Measurements from ENCODE around the gene MUC5AC. TPM values are rescaled to one million over a fixed set of nuclear protein-coding genes. Genes with fewer than 3 reads are reported as not detected.
"Not testable (repeated sequence)": the region's sequence is repeated elsewhere in the genome, so short reads cannot be mapped to it uniquely, and the experiment has no call there.

MUC5AC gene
- total RNA-seq, 3 donors from 2014 or later, result under 0.01 TPM; not detected in 1

DNA sequence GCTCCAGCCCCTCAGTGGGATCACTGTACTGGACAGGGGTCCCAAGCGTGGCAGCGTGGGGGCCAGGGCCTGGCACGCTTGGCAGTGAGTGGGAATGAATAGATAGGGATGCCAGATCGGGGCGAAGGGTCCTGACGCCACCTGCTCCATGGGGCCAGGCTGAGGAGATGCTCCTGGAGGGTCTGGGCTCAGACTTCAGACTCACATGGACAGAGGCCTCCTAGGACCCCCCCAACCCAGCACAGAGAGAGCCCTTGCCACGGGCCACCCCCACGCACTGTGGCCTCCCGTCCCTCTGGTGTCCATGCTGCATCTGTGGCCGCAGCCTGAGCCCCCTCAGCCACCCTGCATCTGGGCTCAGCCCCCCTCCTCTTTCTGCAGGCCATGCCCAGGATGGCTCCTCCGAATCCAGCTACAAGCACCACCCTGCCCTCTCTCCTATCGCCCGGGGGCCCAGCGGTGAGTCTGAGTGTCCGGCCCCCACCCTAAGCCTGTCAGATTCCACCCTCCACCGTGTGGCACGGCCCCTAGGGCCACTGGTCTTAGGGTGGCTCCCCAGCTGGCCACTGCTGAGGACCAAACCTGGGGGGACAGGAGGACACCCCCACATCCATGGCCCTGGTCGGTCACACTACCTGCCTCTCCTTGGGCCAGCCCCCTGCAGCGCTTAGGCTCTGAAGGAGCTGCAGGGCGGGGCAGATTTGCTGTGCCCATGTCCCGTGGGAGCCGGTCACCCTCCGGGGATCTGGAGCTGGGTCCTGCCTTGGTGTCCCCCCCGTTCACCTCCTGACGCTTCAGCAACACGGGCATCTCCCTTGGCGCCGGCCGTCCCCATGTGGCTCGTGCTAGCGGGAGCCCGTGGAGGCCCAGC lies 2.7 kb downstream of the MUC5AC start:
- DNase-seq (no peak), ATAC-seq (no peak)
- Mint-ChIP-seq H3K4me3 (no peak overlapping the region), H3K27me3 (ENCODE audit: low read depth) (no peaks in the 10 kb centered on the region), H3K9me3 (no peaks in the 10 kb centered on the region), H3K4me1 (ENCODE audit: low read depth) (no peaks in the 10 kb centered on the region), H3K36me3 (ENCODE audit: insufficient read depth) (no peaks in the 10 kb centered on the region)

- no peaks in the 10 kb centered on the region for H3K36me3 Mint-ChIP-seq (ENCODE audit: insufficient read depth)
- no peaks in the 10 kb centered on the region for H3K4me1 Mint-ChIP-seq (ENCODE audit: low read depth)
- H3K4me3 Mint-ChIP-seq, result no peak overlapping the region
- H3K27me3 Mint-ChIP-seq (ENCODE audit: low read depth), result no peaks in the 10 kb centered on the region
- ATAC-seq (no peak), DNase-seq (no peak)
- H3K9me3 Mint-ChIP-seq, result no peaks in the 10 kb centered on the region
Measured at GRCh38 chr11:1161410-1162137, 3.8 kb downstream of the MUC5AC start.

GRCh38 chr11:1162138-1162475 lies 4.4 kb downstream of the MUC5AC start:
- no peaks in the 10 kb centered on the region for H3K4me1 Mint-ChIP-seq (ENCODE audit: low read depth)
- no peaks in the 10 kb centered on the region for H3K36me3 Mint-ChIP-seq (ENCODE audit: insufficient read depth)
- no peaks in the 10 kb centered on the region for H3K27me3 Mint-ChIP-seq (ENCODE audit: low read depth)
- no peak for ATAC-seq
- no peak for DNase-seq
- no peaks in the 10 kb centered on the region for H3K9me3 Mint-ChIP-seq
- no peak overlapping the region for H3K4me3 Mint-ChIP-seq

- ATAC-seq (no peak), DNase-seq (no peak)
- Mint-ChIP-seq H3K27me3 (ENCODE audit: low read depth) (no peaks in the 10 kb centered on the region), H3K36me3 (ENCODE audit: insufficient read depth) (no peaks in the 10 kb centered on the region), H3K4me3 (no peak overlapping the region), H3K4me1 (ENCODE audit: low read depth) (no peaks in the 10 kb centered on the region), H3K9me3 (no peaks in the 10 kb centered on the region)
Measured at GRCh38 chr11:1162491-1163311, 4.9 kb downstream of the MUC5AC start.

- no peak for ATAC-seq
- Mint-ChIP-seq H3K27me3 (ENCODE audit: low read depth) (no peaks in the 10 kb centered on the region), H3K4me3 (no peak overlapping the region), H3K36me3 (ENCODE audit: insufficient read depth) (no peaks in the 10 kb centered on the region), H3K9me3 (no peaks in the 10 kb centered on the region), H3K4me1 (ENCODE audit: low read depth) (no peaks in the 10 kb centered on the region)
- DNase-seq, result no peak
Measured at GRCh38 chr11:1163321-1163910, 5.7 kb downstream of the MUC5AC start.

GRCh38 chr11:1163911-1164735 lies 6.4 kb downstream of the MUC5AC start:
- Mint-ChIP-seq H3K4me3 (no peak overlapping the region), H3K27me3 (ENCODE audit: low read depth) (no peaks in the 10 kb centered on the region), H3K36me3 (ENCODE audit: insufficient read depth) (no peaks in the 10 kb centered on the region), H3K9me3 (no peaks in the 10 kb centered on the region), H3K4me1 (ENCODE audit: low read depth) (no peaks in the 10 kb centered on the region)
- no peak for DNase-seq
- ATAC-seq, result no peak

- not testable (repeated sequence) for DNase-seq; H3K27me3 Mint-ChIP-seq (ENCODE audit: low read depth)
Measured at GRCh38 chr11:1164779-1165255, 7.1 kb downstream of the MUC5AC start.

DNA sequence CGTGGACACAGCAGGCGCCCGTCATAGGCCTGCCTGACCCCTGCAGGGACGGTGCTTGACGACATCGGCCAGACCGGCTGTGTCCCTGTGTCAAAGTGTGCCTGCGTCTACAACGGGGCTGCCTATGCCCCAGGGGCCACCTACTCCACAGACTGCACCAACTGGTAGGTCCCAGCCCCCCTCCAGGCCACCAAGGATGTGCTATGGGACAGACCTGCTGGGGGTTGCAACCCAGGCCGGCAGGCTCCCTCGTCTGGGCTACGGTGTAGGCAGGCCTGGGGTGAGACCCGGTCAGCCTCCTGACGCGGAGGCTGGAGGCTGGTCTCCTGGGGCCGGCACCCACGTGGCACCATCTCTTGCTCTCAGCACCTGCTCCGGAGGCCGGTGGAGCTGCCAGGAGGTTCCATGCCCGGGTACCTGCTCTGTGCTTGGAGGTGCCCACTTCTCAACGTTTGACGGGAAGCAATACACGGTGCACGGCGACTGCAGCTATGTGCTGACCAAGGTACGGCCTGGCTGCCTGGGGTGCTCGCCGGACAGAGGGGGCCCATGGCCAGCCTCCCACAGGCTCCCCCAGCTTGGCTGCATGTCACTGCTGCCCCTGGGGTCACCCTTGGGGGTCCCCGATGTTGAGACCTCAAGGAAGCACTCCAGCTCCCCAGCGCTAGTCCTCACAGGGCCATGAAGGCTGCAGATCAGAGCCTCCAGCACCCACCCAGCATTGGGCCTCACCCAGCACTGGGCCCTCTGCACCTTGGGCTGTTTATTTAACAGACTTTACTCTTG lies 7.7 kb downstream of the MUC5AC start:
- H3K4me1 Mint-ChIP-seq (ENCODE audit: low read depth), result no peaks in the 10 kb centered on the region
- ATAC-seq (no peak), DNase-seq (no peak)
- no peaks in the 10 kb centered on the region for H3K9me3 Mint-ChIP-seq
- no peaks in the 10 kb centered on the region for H3K27me3 Mint-ChIP-seq (ENCODE audit: low read depth)
- no peak overlapping the region for H3K4me3 Mint-ChIP-seq
- no peaks in the 10 kb centered on the region for H3K36me3 Mint-ChIP-seq (ENCODE audit: insufficient read depth)

More at GRCh38 chr11:1164779-1165255, 7.1 kb downstream of the MUC5AC start:
- not testable (repeated sequence) for H3K4me1 Mint-ChIP-seq (ENCODE audit: low read depth); H3K9me3 Mint-ChIP-seq; ATAC-seq; H3K36me3 Mint-ChIP-seq (ENCODE audit: insufficient read depth); H3K4me3 Mint-ChIP-seq

- DNase-seq, result no peak
- Mint-ChIP-seq H3K4me1 (ENCODE audit: low read depth) (no peaks in the 10 kb centered on the region), H3K4me3 (no peak overlapping the region)
Measured at GRCh38 chr11:1167256-1167655, 9.5 kb downstream of the MUC5AC start.

GRCh38 chr11:1167751-1168231 lies 10.0 kb downstream of the MUC5AC start:
- Mint-ChIP-seq H3K4me3 (no peak overlapping the region), H3K9me3 (no peaks in the 10 kb centered on the region), H3K36me3 (ENCODE audit: insufficient read depth) (no peaks in the 10 kb centered on the region), H3K27me3 (ENCODE audit: low read depth) (no peaks in the 10 kb centered on the region), H3K4me1 (ENCODE audit: low read depth) (no peaks in the 10 kb centered on the region)
- DNase-seq, result no peak
- no peak for ATAC-seq

More at GRCh38 chr11:1167256-1167655, 9.5 kb downstream of the MUC5AC start:
- Mint-ChIP-seq H3K27me3 (ENCODE audit: low read depth) (no peaks in the 10 kb centered on the region), H3K9me3 (no peaks in the 10 kb centered on the region), H3K36me3 (ENCODE audit: insufficient read depth) (no peaks in the 10 kb centered on the region)
- no peak for ATAC-seq

DNA sequence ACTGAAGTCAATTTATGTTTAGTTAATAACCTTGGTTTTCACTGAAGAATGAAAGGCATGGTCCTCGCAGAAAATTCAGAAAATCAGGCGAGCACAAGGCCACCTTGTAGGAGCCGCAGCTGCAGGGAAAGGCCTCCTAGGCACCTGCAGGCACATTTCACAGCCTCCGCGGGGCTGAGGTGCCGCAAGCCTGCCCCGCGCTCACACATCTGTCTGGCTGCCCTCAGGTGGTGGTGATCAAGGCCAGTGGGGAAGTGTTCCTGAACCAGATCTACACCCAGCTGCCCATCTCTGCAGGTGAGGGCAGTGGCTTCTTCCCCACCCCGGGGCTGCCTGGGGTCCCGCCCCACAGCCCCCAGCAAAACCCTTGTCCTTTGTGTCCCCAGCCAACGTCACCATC lies 10.5 kb downstream of the MUC5AC start:
- no peaks in the 10 kb centered on the region for H3K4me1 Mint-ChIP-seq (ENCODE audit: low read depth)
- H3K27me3 Mint-ChIP-seq (ENCODE audit: low read depth), result no peaks in the 10 kb centered on the region
- no peak overlapping the region for H3K4me3 Mint-ChIP-seq
- no peaks in the 10 kb centered on the region for H3K36me3 Mint-ChIP-seq (ENCODE audit: insufficient read depth)
- ATAC-seq (no peak), DNase-seq (no peak)
- no peaks in the 10 kb centered on the region for H3K9me3 Mint-ChIP-seq

- Mint-ChIP-seq H3K4me3 (no peak overlapping the region), H3K9me3 (no peaks in the 10 kb centered on the region)
- no peak for DNase-seq
Measured at GRCh38 chr11:1168721-1169161, 11.0 kb downstream of the MUC5AC start.

More at GRCh38 chr11:1168721-1169161, 11.0 kb downstream of the MUC5AC start:
- H3K36me3 Mint-ChIP-seq (ENCODE audit: insufficient read depth), result no peaks in the 10 kb centered on the region
- ATAC-seq, result no peak
- H3K4me1 Mint-ChIP-seq (ENCODE audit: low read depth), result no peaks in the 10 kb centered on the region
- H3K27me3 Mint-ChIP-seq (ENCODE audit: low read depth), result no peaks in the 10 kb centered on the region
